Endothelial cell of umbilical vein (primary cell): ENCODE results near the gene USP11. TPM values are rescaled to one million over a fixed set of nuclear protein-coding genes. Genes with fewer than 3 reads are reported as not detected.

Source experiments
- BruUV-seq: library from RNA; stranded (reverse); fragments of 400-500 nt; replicated peaks from 2 replicates; lab custom pipeline; 2021; lab: Mats Ljungman, UMichigan
- CTCF ChIA-PET: fragments of 300-600, 350-600 bp; sonication (Branson Sonifier 250); formaldehyde crosslinking; loops from one replicate; lab custom pipeline; 2021; ENCODE audit warnings: antibody characterized with exemption, inconsistent platforms; lab: Charles Lee
- POLR2A ChIA-PET: fragments of 300-600, 350-600 bp; sonication (Branson Sonifier 250); formaldehyde crosslinking; loops from one replicate; lab custom pipeline; 2021; ENCODE audit warnings: antibody characterized with exemption, inconsistent platforms; lab: Charles Lee
- DNase-seq: peaks from one replicate; pipeline ENCODE4 v3.0.0-alpha.2; 2011; ENCODE audit warnings: low read depth, low spot score
- FAIRE-seq: peaks from 2 replicates; lab custom pipeline; 2011; peaks lifted over from hg19 to GRCh38; lab: Jason Lieb, UNC
- H2AFZ ChIP-seq: 2 replicates; pipeline ENCODE4 v1.6.0; 2012; ENCODE audit warnings: low read depth, low read length, control low read depth, inconsistent platforms
- H3K27ac ChIP-seq: 2 replicates; pipeline ENCODE4 v1.5.1; 2011; ENCODE audit warnings: low read depth, mild to moderate bottlenecking, control low read depth, low read length, moderate library complexity; ENCODE audit not compliant: insufficient read depth
- H3K27me3 ChIP-seq, 2 experiments: 2 replicates each; pipeline versions ENCODE4 v1.6.0 to v1.6.1; 2011; ENCODE audit warnings: low read length in 2 of 2, mixed read lengths in 1 of 2; ENCODE audit not compliant: control insufficient read depth in 2 of 2, insufficient read depth in 2 of 2
- H3K36me3 ChIP-seq, 2 experiments: 2 replicates in 1 of 2; 3 replicates in 1 of 2; pipeline ENCODE4 v1.5.1; 2011; ENCODE audit warnings: low read length in 2 of 2, mild to moderate bottlenecking in 1 of 2, moderate library complexity in 1 of 2; ENCODE audit not compliant: control insufficient read depth in 2 of 2, insufficient read depth in 2 of 2; ENCODE audit errors: extremely low read depth in 1 of 2
- H3K4me1 ChIP-seq: 3 replicates; pipeline ENCODE4 v1.5.1; 2011; ENCODE audit warnings: mild to moderate bottlenecking, low read length; ENCODE audit not compliant: control insufficient read depth, insufficient read depth; ENCODE audit errors: extremely low read depth
- H3K4me2 ChIP-seq: 2 replicates; pipeline ENCODE4 v1.6.1; 2011; ENCODE audit warnings: low read length, control low read depth, mixed read lengths; ENCODE audit not compliant: insufficient read depth
- H3K4me3 ChIP-seq, 3 experiments: fragments of 200-600 bp in 1 of 3; sonication (generic), shearing (Covaris generic) in 1 of 3; replicated peaks in 1 of 3; 2 replicates each; pipeline ENCODE4 v1.5.1; 2011 to 2016; ENCODE audit warnings: control low read depth in 3 of 3, low read length in 3 of 3, mild to moderate bottlenecking in 2 of 3, inconsistent platforms in 1 of 3, low read depth in 1 of 3, moderate library complexity in 1 of 3; ENCODE audit not compliant: insufficient read depth in 1 of 3
- H3K79me2 ChIP-seq: 2 replicates; pipeline ENCODE4 v1.6.0; 2012; ENCODE audit warnings: low read length, inconsistent platforms; ENCODE audit not compliant: control insufficient read depth, insufficient read depth
- H3K9ac ChIP-seq: replicated peaks from 2 replicates; pipeline ENCODE3; 2011; ENCODE audit warnings: low read length, control low read depth; ENCODE audit not compliant: insufficient read depth; ENCODE audit errors: extremely low read depth
- H3K9me1 ChIP-seq: replicated peaks from 3 replicates; pipeline ENCODE4 v1.6.0; 2011; ENCODE audit warnings: mild to moderate bottlenecking, low read length; ENCODE audit not compliant: control insufficient read depth, insufficient read depth; ENCODE audit errors: extremely low read depth
- H3K9me3 ChIP-seq: replicated peaks from 2 replicates; pipeline ENCODE4 v1.5.1; 2012; ENCODE audit warnings: low read length, inconsistent platforms; ENCODE audit not compliant: control insufficient read depth, insufficient read depth
- H4K20me1 ChIP-seq: replicated peaks from 2 replicates; pipeline ENCODE3; 2011; ENCODE audit warnings: mild to moderate bottlenecking, low read length; ENCODE audit not compliant: control insufficient read depth, insufficient read depth; ENCODE audit errors: extremely low read depth
- CTCF ChIP-seq, 2 donors: IDR thresholded peaks; 1 replicate in 1 of 2; 2 replicates in 1 of 2; pipeline ENCODE4 v1.5.1; 2011; ENCODE audit warnings: low read length in 2 of 2, mild to moderate bottlenecking in 2 of 2, moderate library complexity in 2 of 2, control low read depth in 1 of 2, inconsistent platforms in 1 of 2, low read depth in 1 of 2; ENCODE audit not compliant: insufficient read depth in 1 of 2; ENCODE audit errors: extremely low read depth in 1 of 2
- EZH2 ChIP-seq: IDR thresholded peaks from 2 replicates; pipeline ENCODE4 v1.6.1; 2012; ENCODE audit warnings: borderline replicate concordance, low read depth, mild to moderate bottlenecking, moderate library complexity, low read length, inconsistent platforms; ENCODE audit not compliant: severe bottlenecking
- FOS ChIP-seq: IDR thresholded peaks from 2 replicates; pipeline ENCODE4 v1.6.1; 2011; ENCODE audit warnings: mild to moderate bottlenecking, low read length, moderate library complexity, borderline replicate concordance; ENCODE audit not compliant: insufficient read depth
- GATA2 ChIP-seq: IDR thresholded peaks from 2 replicates; pipeline ENCODE4 v1.7.0; 2011; ENCODE audit warnings: low read depth, mild to moderate bottlenecking, moderate library complexity, mixed read lengths, low read length; ENCODE audit not compliant: insufficient read length, insufficient read depth
- JUN ChIP-seq: IDR thresholded peaks from 2 replicates; pipeline ENCODE4 v1.6.1; 2011; ENCODE audit warnings: borderline replicate concordance, low read depth; ENCODE audit not compliant: insufficient read length, insufficient read depth
- MAX ChIP-seq: IDR thresholded peaks from 2 replicates; pipeline ENCODE4 v1.6.1; 2011; ENCODE audit not compliant: insufficient read depth, insufficient read length
- MYC ChIP-seq: IDR thresholded peaks from one replicate; pipeline ENCODE4 v1.6.1; 2011; ENCODE audit warnings: mild to moderate bottlenecking, low read depth, low read length
- POLR2A ChIP-seq: IDR thresholded peaks from 2 replicates; pipeline ENCODE4 v1.6.1; 2012; ENCODE audit warnings: low read depth, mild to moderate bottlenecking, control low read depth, low read length
- POLR2AphosphoS5 ChIP-seq: IDR thresholded peaks from 2 replicates; pipeline ENCODE4 v1.6.1; 2012; ENCODE audit warnings: low read depth, mild to moderate bottlenecking, control low read depth, low read length, moderate library complexity; ENCODE audit not compliant: insufficient read depth
- dilution Hi-C: fragments of 300-500 bp; cut with MboI; formaldehyde crosslinking; loops from one replicate; pipeline ENCODE4 v1.15.0; 2019; ENCODE audit warnings: low sequenced_read_pairs; ENCODE audit not compliant: extremely low pct_ligation_motif_present
- intact Hi-C: fragments of 100-400 bp; cut with micrococcal nuclease; formaldehyde crosslinking; loops from one replicate; pipeline ENCODE4 v1.10.0; 2022
- polyA plus RNA-seq, 4 experiments: library from polyadenylated mRNA; depleted of rRNA in 3 of 4; stranded (reverse) in 3 of 4; unstranded in 1 of 4; fragments of >200 nt; gene quantifications; 2 replicates each; pipeline versions ENCODE4 v1.2.1 to v1.2.3, GENCODE V29; 2011 to 2012; ENCODE audit warnings: missing spikeins in 1 of 4
- total RNA-seq: library from RNA; stranded (reverse); gene quantifications from 2 replicates; pipeline ENCODE4 v1.2.3, GENCODE V29; 2021

The USP11 gene
- total and polyA plus RNA-seq, 2 donors (not counting 3 experiments of a cell fraction or from before 2014, with no cell fraction given), result 24.0 to 36.4 TPM

GRCh38 chrX:47208108-47208507 is 24.7 kb upstream of the USP11 start:
- Histone ChIP-seq H3K36me3 (peaks cover 17 to 51% of the 10 kb centered on the region in 2 experiments), H3K9me3 (no peaks in the 10 kb centered on the region)

GRCh38 chrX:47209508-47210238 is 23.1 kb upstream of the USP11 start:
- intact Hi-C loops (no loop called here), dilution Hi-C loops (no loop called here)
- POLR2A ChIA-PET, result no interaction called here

More at GRCh38 chrX:47208108-47208507, 24.7 kb upstream of the USP11 start:
- no peak overlapping the region for H3K4me3 ChIP-seq
- no peaks in the 10 kb centered on the region for H3K9me1 ChIP-seq
- ChIA-PET POLR2A (no interaction called here), CTCF (no interaction called here)
- H3K9ac ChIP-seq, result no peak overlapping the region
- peak; percentile 48 for FAIRE-seq
- no peak for DNase-seq
- intact Hi-C loops, result no loop called here
- H3K27me3 ChIP-seq, result no peaks in the 10 kb centered on the region
- dilution Hi-C loops, result no loop called here
- H3K4me1 ChIP-seq, result no peaks in the 10 kb centered on the region
- BruUV-seq, result no TSS peak
- no peak overlapping the region for H2AFZ ChIP-seq
- H3K4me2 ChIP-seq, result no peak overlapping the region
- H3K27ac ChIP-seq, result no peak overlapping the region
- H3K79me2 ChIP-seq, result no peaks in the 10 kb centered on the region
- H4K20me1 ChIP-seq, result no peaks in the 10 kb centered on the region
- no peak for TF ChIP-seq MYC
- TF ChIP-seq FOS, result no peak
- TF ChIP-seq EZH2, result no peak
- no peak for TF ChIP-seq POLR2A
- TF ChIP-seq GATA2, result no peak
- no peak for TF ChIP-seq POLR2AphosphoS5

More at GRCh38 chrX:47209508-47210238, 23.1 kb upstream of the USP11 start:
- Histone ChIP-seq H3K27me3 (no peaks in the 10 kb centered on the region), H3K27ac (no peak overlapping the region), H3K9me3 (no peaks in the 10 kb centered on the region), H3K4me1 (no peaks in the 10 kb centered on the region), H3K4me3 (no peak overlapping the region), H3K4me2 (no peak overlapping the region), H2AFZ (no peak overlapping the region), H3K36me3 (peaks cover 19 to 54% of the 10 kb centered on the region in 2 experiments), H3K9me1 (no peaks in the 10 kb centered on the region), H4K20me1 (no peaks in the 10 kb centered on the region), H3K79me2 (no peaks in the 10 kb centered on the region), H3K9ac (no peak overlapping the region)
- FAIRE-seq (no peak), DNase-seq (no peak)
- TF ChIP-seq GATA2 (no peak), MYC (no peak), FOS (no peak), JUN (no peak), POLR2AphosphoS5 (no peak), MAX (no peak), POLR2A (no peak), EZH2 (no peak), CTCF (IDR thresholded peaks at IDR 0.05; ENCODE audit: extremely low read depth in 1 of 2, insufficient read depth in 1 of 2, low read depth in 1 of 2, low read length in 2 of 2) (no peak)
- CTCF ChIA-PET, result interaction anchor here (0.5 kb wide), 1 partner anchor 131 kb away, joined by 3 read pairs; no protein-coding TSS in a partner anchor
- BruUV-seq, result no TSS peak
